H9 (cell line): ENCODE measurements around the gene PIRT. TPM values are rescaled to one million over a fixed set of nuclear protein-coding genes. Genes with fewer than 3 reads are reported as not detected.

Source experiments
- DNase-seq: peaks from one replicate; pipeline ENCODE4 v3.0.0-alpha.2; 2017
- H2AFZ ChIP-seq: one replicate; pipeline ENCODE4 v1.6.1; 2013; ENCODE audit warnings: mild to moderate bottlenecking, low read length, control low read depth, moderate library complexity
- H2AK5ac ChIP-seq: 2 replicates; pipeline ENCODE4 v1.6.1; 2013; ENCODE audit warnings: low read length, control low read depth, mixed read lengths; ENCODE audit not compliant: insufficient read length
- H2BK120ac ChIP-seq: one replicate; pipeline ENCODE4 v1.6.1; 2013; ENCODE audit warnings: low read depth, mild to moderate bottlenecking, low read length, control low read depth, inconsistent platforms; ENCODE audit not compliant: poor library complexity, severe bottlenecking
- H2BK12ac ChIP-seq: 2 replicates; pipeline ENCODE4 v1.6.1; 2013; ENCODE audit warnings: low read length, control low read depth, mixed read lengths, low read depth; ENCODE audit not compliant: insufficient read length
- H2BK15ac ChIP-seq: 2 replicates; pipeline ENCODE4 v1.6.1; 2013; ENCODE audit warnings: low read depth, low read length, control low read depth
- H2BK20ac ChIP-seq: one replicate; pipeline ENCODE4 v1.6.1; 2013; ENCODE audit warnings: low read depth, mild to moderate bottlenecking, low read length, control low read depth, inconsistent platforms; ENCODE audit not compliant: poor library complexity, severe bottlenecking
- H2BK5ac ChIP-seq: 2 replicates; pipeline ENCODE4 v1.6.1; 2013; ENCODE audit warnings: low read length, control low read depth, mixed read lengths; ENCODE audit not compliant: insufficient read length
- H3K14ac ChIP-seq: 2 replicates; pipeline ENCODE4 v1.6.1; 2013; ENCODE audit warnings: low read length, control low read depth; ENCODE audit not compliant: insufficient read depth
- H3K18ac ChIP-seq: 2 replicates; pipeline ENCODE4 v1.6.1; 2013; ENCODE audit warnings: low read depth, mild to moderate bottlenecking, mixed read lengths, low read length, control low read depth; ENCODE audit not compliant: insufficient read length
- H3K23ac ChIP-seq: 2 replicates; pipeline ENCODE4 v1.6.1; 2013; ENCODE audit warnings: low read length, control low read depth, mixed read lengths, low read depth; ENCODE audit not compliant: insufficient read length
- H3K23me2 ChIP-seq: 2 replicates; pipeline ENCODE4 v1.6.1; 2013; ENCODE audit warnings: low read depth, mild to moderate bottlenecking, mixed read lengths, low read length, control low read depth; ENCODE audit not compliant: insufficient read length, poor library complexity, severe bottlenecking
- H3K27ac ChIP-seq: 2 replicates; pipeline ENCODE4 v1.5.1; 2013; ENCODE audit warnings: low read length, control low read depth, mixed read lengths, low read depth; ENCODE audit not compliant: insufficient read length
- H3K27me3 ChIP-seq: 2 replicates; pipeline ENCODE4 v1.6.1; 2013; ENCODE audit warnings: low read length, control low read depth, inconsistent platforms; ENCODE audit not compliant: insufficient read depth
- H3K4ac ChIP-seq: 2 replicates; pipeline ENCODE4 v1.6.1; 2013; ENCODE audit warnings: low read depth, mild to moderate bottlenecking, control low read depth, inconsistent platforms, low read length, moderate library complexity
- H3K4me1 ChIP-seq: 2 replicates; pipeline ENCODE4 v1.6.1; 2013; ENCODE audit warnings: low read length, control low read depth, inconsistent platforms; ENCODE audit not compliant: insufficient read depth
- H3K4me2 ChIP-seq: 2 replicates; pipeline ENCODE4 v1.6.1; 2013; ENCODE audit warnings: low read length, control low read depth, mixed read lengths; ENCODE audit not compliant: insufficient read length, insufficient read depth
- H3K56ac ChIP-seq: 2 replicates; pipeline ENCODE4 v1.6.1; 2013; ENCODE audit warnings: low read depth, mild to moderate bottlenecking, mixed read lengths, low read length, control low read depth; ENCODE audit not compliant: insufficient read length
- H3K79me1 ChIP-seq: 2 replicates; pipeline ENCODE4 v1.6.1; 2013; ENCODE audit warnings: low read depth, mild to moderate bottlenecking, moderate library complexity, low read length, control low read depth, inconsistent platforms; ENCODE audit not compliant: insufficient read depth, poor library complexity, severe bottlenecking
- H3K79me2 ChIP-seq: 2 replicates; pipeline ENCODE4 v1.6.1; 2013; ENCODE audit warnings: low read length, control low read depth, inconsistent platforms; ENCODE audit not compliant: insufficient read depth
- H3K9ac ChIP-seq: 2 replicates; pipeline ENCODE4 v1.6.1; 2013; ENCODE audit warnings: low read length, control low read depth, mixed read lengths; ENCODE audit not compliant: insufficient read length; ENCODE audit errors: extremely low read depth
- H3K9me3 ChIP-seq: one replicate; pipeline ENCODE4 v1.6.1; 2013; ENCODE audit warnings: low read depth, low read length, inconsistent platforms; ENCODE audit not compliant: control insufficient read depth
- H3T11ph ChIP-seq: one replicate; pipeline ENCODE4 v1.6.1; 2013; ENCODE audit warnings: mild to moderate bottlenecking, low read length, control low read depth, inconsistent platforms
- H4K20me1 ChIP-seq: one replicate; pipeline ENCODE4 v1.6.1; 2013; ENCODE audit not compliant: control insufficient read depth, insufficient read length, insufficient read depth
- H4K5ac ChIP-seq: 2 replicates; pipeline ENCODE4 v1.6.1; 2013; ENCODE audit warnings: low read depth, mild to moderate bottlenecking, mixed read lengths, low read length, control low read depth; ENCODE audit not compliant: insufficient read length
- H4K8ac ChIP-seq: replicated peaks from 2 replicates; pipeline ENCODE4 v1.6.1; 2013; ENCODE audit warnings: low read length, control low read depth, mixed read lengths, low read depth; ENCODE audit not compliant: insufficient read length
- H4K91ac ChIP-seq: 2 replicates; pipeline ENCODE4 v1.6.1; 2013; ENCODE audit warnings: low read depth, mild to moderate bottlenecking, moderate library complexity, mixed read lengths, low read length, control low read depth; ENCODE audit not compliant: insufficient read length
- H3K27ac Mint-ChIP-seq, 3 experiments: 2 replicates in 2 of 3; 3 replicates in 1 of 3; pipeline ENCODE4 v1.8.0; 2020 to 2021; ENCODE audit warnings: mixed read lengths in 3 of 3, mild to moderate bottlenecking in 1 of 3, moderate library complexity in 1 of 3
- H3K27me3 Mint-ChIP-seq: 2 replicates; pipeline ENCODE4 v1.8.0; 2021; ENCODE audit warnings: low read depth, mild to moderate bottlenecking, moderate library complexity, mixed read lengths
- H3K36me3 Mint-ChIP-seq, 3 experiments: 2 replicates in 2 of 3; 3 replicates in 1 of 3; pipeline ENCODE4 v1.8.0; 2020 to 2021; ENCODE audit warnings: low read depth in 3 of 3, mixed read lengths in 3 of 3; ENCODE audit not compliant: insufficient read depth in 1 of 3
- H3K4me1 Mint-ChIP-seq, 2 experiments: 2 replicates each; pipeline ENCODE4 v1.8.0; 2020; ENCODE audit warnings: mixed read lengths in 2 of 2
- H3K4me3 Mint-ChIP-seq, 2 experiments: 2 replicates in 1 of 2; 3 replicates in 1 of 2; pipeline ENCODE4 v1.8.0; 2020 to 2021; ENCODE audit warnings: mild to moderate bottlenecking in 2 of 2, mixed read lengths in 2 of 2, moderate library complexity in 1 of 2
- H3K9me3 Mint-ChIP-seq, 2 experiments: 2 replicates in 1 of 2; 3 replicates in 1 of 2; pipeline ENCODE4 v1.8.0; 2020; ENCODE audit warnings: mild to moderate bottlenecking in 2 of 2, mixed read lengths in 2 of 2, moderate library complexity in 1 of 2
- CTCF ChIP-seq: fragments of 200-600 bp; sonication (generic); conservative IDR thresholded peaks from 3 replicates; pipeline ENCODE4 v1.8.0; 2021; ENCODE audit warnings: antibody characterized with exemption, mild to moderate bottlenecking
- WGBS: extraction: QIAGEN DNeasy Blood & Tissue Kit; methylation state at CpG from one replicate; pipeline ENCODE4 v1.1.7; 2013; ENCODE audit warnings: missing lambda C conversion rate, low lambda C conversion rate, mixed read lengths; ENCODE audit not compliant: insufficient read length; ENCODE audit errors: extremely low coverage; 5-methylcytosine and 5-hydroxymethylcytosine counted together
- long read RNA-seq: library from polyadenylated mRNA; unstranded; transcript quantifications from one replicate; pipeline ENCODE4 v2.0.0, GENCODE V29; 2020
- total RNA-seq: library from RNA; stranded (reverse); gene quantifications from 2 replicates; pipeline ENCODE4 v1.2.1, GENCODE V29; 2021

The PIRT gene
- not detected in 2 replicates for total RNA-seq
- long read RNA-seq = 0 reads

- Histone ChIP-seq H3K56ac (no peak within 1 kb of the TSS), H3K18ac (no peak within 1 kb of the TSS), H3K27me3 (no peaks in the 10 kb centered on the region), H2BK120ac (no peak within 1 kb of the TSS), H2AFZ (no peak within 1 kb of the TSS), H3K4me1 (peaks cover under 1% of the 10 kb centered on the region; the same call in 1 of the 2 replicates), H3K27ac (no peak within 1 kb of the TSS), H2BK15ac (no peak within 1 kb of the TSS), H4K91ac (no peak within 1 kb of the TSS), H3K23ac (no peak within 1 kb of the TSS), H3K4me2 (no peak within 1 kb of the TSS), H3K14ac (peak within 1 kb of the TSS; percentile 66; the same call in 1 of the 2 replicates), H2BK5ac (no peak within 1 kb of the TSS), H2AK5ac (no peak within 1 kb of the TSS), H4K20me1 (no peaks in the 10 kb centered on the region), H3T11ph (no peak within 1 kb of the TSS), H4K5ac (no peak within 1 kb of the TSS), H4K8ac (no peak within 1 kb of the TSS), H3K4ac (no peak within 1 kb of the TSS), H2BK12ac (no peak within 1 kb of the TSS), H3K79me2 (no peaks in the 10 kb centered on the region), H2BK20ac (no peak within 1 kb of the TSS), H3K9me3 (no peaks in the 10 kb centered on the region), H3K9ac (no peak within 1 kb of the TSS), H3K23me2 (no peaks in the 10 kb centered on the region), H3K79me1 (no peaks in the 10 kb centered on the region)
- no CpG with 5 or more reads among the region's 8 CpGs for WGBS
- Mint-ChIP-seq H3K9me3 (no peaks in the 10 kb centered on the region), H3K4me3 (no peak within 1 kb of the TSS), H3K27ac (peak within 1 kb of the TSS in 2 of 3 experiments; percentile 53 to 84; a peak in 1 of 7 replicates), H3K4me1 (peaks cover 15 to 19% of the 10 kb centered on the region in 2 experiments), H3K27me3 (no peaks in the 10 kb centered on the region; the same call in 1 of the 2 replicates), H3K36me3 (no peaks in the 10 kb centered on the region)
- TF ChIP-seq CTCF = no peak
- DNase-seq = no peak
Measured at GRCh38 chr17:10837921-10838320, at the start of gene PIRT. Gene PIRT (minus strand): TSS chr17:10838087. CDS start chr17:10825645, 12,442 bp downstream.
